NCI-H345 treated with DMSO at 0.1 percent for 48 hours (cell line): ENCODE measurements around the gene FANCM.
A peak's percentile ranks its signal among the peaks of the same experiment; 100 is the strongest.

Experiments used
- DNase-seq: peaks from one replicate; lab custom pipeline; 2025; ENCODE audit not compliant: unreplicated experiment; lab: John Stamatoyannopoulos, UW

The FANCM gene, protein sequence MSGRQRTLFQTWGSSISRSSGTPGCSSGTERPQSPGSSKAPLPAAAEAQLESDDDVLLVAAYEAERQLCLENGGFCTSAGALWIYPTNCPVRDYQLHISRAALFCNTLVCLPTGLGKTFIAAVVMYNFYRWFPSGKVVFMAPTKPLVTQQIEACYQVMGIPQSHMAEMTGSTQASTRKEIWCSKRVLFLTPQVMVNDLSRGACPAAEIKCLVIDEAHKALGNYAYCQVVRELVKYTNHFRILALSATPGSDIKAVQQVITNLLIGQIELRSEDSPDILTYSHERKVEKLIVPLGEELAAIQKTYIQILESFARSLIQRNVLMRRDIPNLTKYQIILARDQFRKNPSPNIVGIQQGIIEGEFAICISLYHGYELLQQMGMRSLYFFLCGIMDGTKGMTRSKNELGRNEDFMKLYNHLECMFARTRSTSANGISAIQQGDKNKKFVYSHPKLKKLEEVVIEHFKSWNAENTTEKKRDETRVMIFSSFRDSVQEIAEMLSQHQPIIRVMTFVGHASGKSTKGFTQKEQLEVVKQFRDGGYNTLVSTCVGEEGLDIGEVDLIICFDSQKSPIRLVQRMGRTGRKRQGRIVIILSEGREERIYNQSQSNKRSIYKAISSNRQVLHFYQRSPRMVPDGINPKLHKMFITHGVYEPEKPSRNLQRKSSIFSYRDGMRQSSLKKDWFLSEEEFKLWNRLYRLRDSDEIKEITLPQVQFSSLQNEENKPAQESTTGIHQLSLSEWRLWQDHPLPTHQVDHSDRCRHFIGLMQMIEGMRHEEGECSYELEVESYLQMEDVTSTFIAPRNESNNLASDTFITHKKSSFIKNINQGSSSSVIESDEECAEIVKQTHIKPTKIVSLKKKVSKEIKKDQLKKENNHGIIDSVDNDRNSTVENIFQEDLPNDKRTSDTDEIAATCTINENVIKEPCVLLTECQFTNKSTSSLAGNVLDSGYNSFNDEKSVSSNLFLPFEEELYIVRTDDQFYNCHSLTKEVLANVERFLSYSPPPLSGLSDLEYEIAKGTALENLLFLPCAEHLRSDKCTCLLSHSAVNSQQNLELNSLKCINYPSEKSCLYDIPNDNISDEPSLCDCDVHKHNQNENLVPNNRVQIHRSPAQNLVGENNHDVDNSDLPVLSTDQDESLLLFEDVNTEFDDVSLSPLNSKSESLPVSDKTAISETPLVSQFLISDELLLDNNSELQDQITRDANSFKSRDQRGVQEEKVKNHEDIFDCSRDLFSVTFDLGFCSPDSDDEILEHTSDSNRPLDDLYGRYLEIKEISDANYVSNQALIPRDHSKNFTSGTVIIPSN (N-terminal part only)

DNA sequence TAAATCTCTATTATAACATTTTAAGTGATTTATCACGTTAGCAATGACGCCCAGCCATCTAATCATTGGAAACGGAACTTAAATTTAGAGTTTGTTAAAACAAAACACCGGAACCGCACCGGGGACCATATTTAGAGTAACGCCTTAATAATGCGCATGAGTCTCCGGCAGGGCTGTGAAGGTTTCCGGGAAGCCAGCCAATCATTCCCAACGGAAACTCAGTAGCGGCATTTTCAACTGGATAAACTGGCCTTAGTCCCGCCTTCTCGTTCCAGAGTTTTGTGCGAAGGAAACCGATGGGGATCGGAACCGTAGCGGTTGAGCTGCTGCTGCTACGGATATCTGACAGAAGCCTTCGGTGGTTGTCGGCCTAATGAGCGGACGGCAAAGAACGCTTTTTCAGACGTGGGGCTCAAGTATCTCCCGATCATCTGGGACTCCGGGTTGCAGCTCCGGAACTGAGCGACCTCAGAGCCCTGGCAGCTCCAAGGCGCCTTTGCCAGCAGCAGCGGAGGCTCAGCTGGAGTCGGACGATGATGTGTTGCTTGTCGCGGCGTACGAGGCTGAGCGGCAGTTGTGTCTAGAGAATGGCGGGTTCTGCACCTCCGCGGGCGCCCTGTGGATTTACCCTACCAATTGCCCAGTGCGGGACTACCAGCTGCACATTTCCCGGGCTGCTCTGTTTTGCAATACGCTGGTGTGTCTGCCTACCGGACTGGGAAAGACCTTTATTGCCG is at the start of gene FANCM:
Gene FANCM (plus strand): TSS at position 272 of the 737 bp plus-strand sequence. CDS start 102 bp downstream, at position 374.
- peak; percentile 95 for DNase-seq

DNA sequence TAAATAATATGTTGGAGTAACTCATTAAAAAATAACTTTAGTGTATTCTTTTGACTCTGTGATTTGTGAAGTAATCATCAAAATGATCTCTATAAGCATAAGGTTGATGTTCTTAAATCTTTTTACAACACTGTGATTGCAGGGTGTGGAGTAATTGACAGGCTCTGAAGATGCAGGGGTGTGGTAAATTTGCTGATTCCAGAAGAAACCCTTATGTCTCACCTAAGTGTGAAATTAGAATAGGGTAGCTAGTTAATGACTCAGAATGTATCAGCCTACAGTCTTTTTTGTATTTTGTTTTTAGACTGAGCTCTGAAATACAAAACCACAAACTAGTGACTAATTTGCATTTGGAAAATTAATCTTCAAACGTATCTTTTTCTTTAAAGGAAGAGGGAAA is 45.9 kb upstream of the FANCM start:
- DNase-seq, result no peak

DNA sequence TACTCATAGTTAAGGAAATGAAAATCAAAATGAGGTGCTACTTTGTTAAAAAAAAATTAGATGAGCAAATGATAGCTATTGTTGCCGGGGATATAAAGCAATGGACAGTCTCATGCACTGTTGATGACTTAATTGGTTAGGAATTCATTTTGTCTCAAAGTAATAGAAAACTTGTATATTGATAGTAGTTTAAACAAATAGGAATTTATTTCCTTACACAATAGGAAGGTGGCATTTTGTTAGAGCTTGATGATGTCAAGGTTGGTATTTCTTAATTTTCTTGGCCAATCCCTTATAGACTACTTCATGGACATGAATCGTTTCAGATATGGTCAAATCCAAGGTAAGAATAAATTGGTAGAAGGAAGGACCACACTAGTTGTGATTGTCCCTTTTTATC is 44.0 kb upstream of the FANCM start:
- no peak for DNase-seq

- DNase-seq, result no peak
These were observed 41.5 kb upstream of the FANCM start for GRCh38 chr14:45094275-45094674.

DNA sequence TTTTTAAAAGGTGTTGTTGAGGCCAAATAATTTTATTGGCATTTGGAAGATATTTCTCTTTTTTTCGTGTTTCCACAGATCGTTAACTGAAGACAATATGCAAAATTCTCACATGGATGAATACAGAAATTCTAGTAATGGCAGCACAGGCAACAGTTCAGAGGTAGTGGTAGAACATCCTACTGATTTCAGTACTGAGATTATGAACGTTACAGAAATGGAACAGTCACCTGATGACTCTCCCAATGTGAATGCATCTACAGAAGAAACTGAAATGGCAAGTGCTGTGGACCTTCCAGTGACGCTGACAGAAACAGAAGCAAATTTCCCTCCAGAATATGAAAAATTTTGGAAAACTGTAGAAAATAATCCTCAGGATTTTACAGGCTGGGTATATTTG is 40.6 kb upstream of the FANCM start:
- no peak for DNase-seq

DNA sequence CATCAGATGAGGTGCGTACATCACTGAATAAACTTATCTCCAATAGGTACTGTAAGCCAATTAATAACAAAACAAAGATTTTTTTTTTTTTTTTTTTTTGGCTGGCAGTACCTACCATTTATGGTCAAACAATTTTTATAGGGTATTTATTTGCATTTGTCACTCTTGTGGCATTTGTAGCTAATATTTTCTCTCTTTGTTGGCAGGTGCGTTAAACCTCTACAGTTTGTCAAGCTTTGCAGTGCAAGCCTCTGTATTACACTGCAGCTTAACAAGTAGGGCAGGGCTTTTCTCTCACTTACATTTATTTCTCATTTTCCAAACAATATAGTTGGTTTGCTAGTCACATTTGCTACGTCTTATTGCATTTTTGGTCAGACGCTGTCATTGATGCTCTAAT is 39.5 kb upstream of the FANCM start:
- no peak for DNase-seq

GRCh38 chr14:45103806-45104205 is 31.9 kb upstream of the FANCM start:
- no peak for DNase-seq

- DNase-seq, result no peak
These were observed 31.2 kb upstream of the FANCM start for GRCh38 chr14:45104561-45104960.

- no peak for DNase-seq
These were observed 22.6 kb upstream of the FANCM start for GRCh38 chr14:45112896-45113781.

GRCh38 chr14:45114327-45114726 is 21.4 kb upstream of the FANCM start:
- DNase-seq, result no peak

DNA sequence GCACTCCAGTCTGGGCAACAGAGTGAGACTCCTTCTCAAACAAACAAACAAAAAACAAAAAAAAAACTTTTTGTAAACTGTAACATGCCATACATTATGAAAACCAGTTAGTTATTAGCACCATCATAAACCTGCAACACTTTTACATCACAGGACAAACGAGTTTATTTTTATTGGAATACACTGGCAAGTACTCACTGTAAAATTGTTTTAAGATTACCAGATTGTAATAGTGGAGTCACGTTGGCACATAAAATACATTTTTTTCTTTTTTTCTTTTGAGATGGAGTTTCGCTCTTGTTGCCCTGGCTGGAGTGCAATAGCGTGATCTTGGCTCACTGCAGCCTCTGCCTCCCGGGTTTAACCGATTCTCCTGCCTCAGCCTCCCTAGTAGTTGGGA is 17.1 kb upstream of the FANCM start:
- DNase-seq, result no peak

DNA sequence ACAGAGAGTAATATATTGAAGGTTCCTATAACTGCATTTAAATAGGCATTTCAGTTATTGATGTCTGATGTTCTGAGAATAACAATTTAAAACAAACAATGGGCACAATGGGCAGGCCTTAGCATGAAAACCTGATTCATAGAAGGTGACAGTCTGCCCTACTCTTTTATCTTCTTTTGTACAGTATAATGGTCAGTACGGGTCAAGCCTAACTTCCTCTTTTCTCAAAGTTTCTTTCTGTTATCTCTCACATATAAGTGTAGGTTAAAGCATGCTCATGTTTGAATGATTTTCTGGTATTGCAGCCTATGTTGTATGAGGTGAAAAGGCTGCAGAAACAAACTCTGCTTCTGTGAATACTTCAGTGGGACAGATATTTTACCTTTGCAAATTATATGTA is 15.6 kb upstream of the FANCM start:
- no peak for DNase-seq

DNA sequence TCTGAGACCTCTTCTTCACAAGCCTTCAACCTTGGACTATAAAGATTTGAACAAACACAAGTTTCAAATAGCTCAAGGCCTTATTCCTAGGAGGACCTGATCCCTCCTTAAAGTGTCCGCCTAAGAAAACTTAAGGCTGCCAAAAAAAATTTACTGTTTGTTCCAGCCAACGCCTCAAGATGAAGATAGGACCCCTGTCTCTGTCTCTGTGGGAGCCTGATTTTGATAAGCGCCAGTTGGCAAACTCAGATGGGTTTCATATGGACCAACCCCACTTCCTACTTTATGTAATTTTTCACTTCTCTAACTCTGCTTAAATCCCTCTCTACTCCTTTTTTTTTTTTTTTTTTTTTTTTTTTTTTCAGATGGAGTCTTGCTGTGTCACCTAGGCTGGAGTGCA is 12.5 kb upstream of the FANCM start:
- no peak for DNase-seq

DNA sequence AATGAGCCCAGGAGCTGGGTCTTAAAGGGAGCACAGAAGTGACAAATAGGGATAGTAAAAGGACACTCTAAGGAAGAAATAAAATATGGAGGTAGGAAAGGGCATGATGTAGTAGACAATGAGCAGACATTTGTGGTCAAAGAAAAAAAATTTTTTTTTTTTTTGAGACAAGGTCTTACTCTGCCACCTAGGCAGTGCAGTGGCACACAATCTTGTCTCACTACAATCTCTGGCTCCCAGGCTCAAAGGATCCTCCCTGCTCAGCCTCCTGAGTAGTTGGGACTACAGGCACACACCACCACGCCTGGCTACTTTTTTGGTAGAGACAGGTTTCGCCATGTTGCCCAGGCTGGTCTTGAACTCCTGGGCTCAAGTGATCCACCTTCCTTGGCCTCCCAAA is 10.0 kb upstream of the FANCM start:
- DNase-seq, result no peak

GRCh38 chr14:45128963-45129629 is 6.6 kb upstream of the FANCM start:
- no peak for DNase-seq

DNA sequence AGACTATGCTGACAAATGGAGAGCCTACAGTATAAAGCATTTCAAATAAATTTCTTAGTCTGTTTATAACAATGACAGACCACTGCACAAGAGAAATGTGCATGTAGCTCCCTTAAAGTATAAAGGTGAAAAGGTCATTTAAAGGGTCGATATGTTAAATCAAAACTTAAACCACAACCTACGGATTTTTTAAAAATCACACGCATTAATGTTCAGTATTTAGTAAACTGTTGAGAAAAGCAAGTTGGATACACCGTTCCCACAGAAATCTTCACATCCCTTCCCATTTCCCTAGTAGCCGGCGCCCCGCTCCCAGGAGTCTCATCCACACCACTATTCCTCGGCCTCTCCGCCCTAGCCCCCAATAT is 2.1 kb upstream of the FANCM start:
- peak; percentile 17 for DNase-seq

DNA sequence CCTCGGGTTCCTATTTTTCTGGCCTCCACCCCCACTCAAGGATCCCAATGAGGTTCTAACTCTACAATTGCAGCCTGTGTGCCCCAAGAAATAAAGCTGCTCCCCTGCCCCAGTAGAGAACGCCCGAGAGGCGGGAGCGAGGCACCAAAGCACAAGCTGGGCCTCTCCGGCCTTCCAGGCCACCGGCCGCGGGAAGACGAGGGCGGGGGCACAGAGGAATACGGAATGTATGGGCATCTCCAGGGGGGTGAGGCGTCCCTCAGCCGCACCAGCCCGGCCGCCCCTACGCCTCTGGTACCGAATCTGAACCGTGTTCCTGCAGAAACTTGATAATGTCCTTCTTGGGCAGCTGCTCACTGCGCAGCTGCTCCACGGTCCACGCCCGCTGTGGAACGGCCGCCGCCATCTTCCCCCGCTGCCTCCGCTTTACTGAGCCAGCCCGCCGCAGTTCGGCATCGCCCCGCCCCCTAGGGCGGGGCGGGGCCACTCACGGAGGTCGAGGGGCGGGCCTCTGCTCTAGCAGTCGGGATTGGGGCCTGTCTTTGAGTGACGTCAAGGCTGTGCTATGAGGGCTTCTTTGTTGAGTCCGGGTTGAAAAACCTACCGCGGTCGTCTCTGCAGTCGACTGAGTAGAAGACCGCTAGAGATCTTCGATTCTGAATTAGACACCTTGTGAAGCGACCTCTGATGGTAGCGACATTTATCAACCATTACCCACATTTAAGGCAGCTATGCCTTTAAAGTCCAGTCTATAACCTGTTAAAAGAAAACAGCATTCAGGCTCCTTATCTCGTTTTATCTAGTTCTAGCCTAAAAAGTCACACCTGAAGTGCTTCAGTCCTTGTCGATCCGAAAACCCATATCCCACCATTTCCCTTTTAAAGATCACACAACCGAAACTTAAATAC is 1.4 kb upstream of the FANCM start, which contains the start of gene FKBP3:
Gene FKBP3 (minus strand): TSS at position 431 of the 908 bp plus-strand sequence. CDS start 25 bp downstream, at position 406.
- peak; percentile 97 for DNase-seq

DNA sequence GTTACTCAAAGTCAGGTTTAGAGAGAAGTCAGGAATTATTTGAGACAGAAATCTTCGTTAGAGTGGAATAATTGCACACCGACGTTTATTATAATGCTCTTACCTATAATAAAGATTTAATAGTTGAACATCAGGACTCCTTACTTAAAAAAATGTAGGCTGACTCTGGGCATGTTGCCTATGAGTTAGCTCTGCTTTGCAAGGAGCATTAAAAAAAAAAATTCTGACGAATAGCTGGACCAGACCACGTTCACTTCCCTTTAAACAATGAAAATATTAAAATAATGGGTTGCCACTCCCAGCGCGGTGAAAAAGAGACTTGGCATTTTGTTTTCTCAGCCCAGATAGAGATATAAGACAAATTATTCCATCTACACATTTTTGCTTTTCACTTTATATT is 574 bp upstream of the FANCM start:
- peak; percentile 42 for DNase-seq
